GM18873 (cell line): ENCODE data around the gene PRR7.

Experiments used
- ATAC-seq: cut with Tn5 transposase; IDR thresholded peaks from one replicate; pipeline ENCODE4 v1.9.1; 2021; ENCODE audit warnings: mild to moderate bottlenecking, moderate library complexity, moderate number of reproducible peaks; ENCODE audit not compliant: unreplicated experiment, low FRiP score

PRR7 gene

DNA sequence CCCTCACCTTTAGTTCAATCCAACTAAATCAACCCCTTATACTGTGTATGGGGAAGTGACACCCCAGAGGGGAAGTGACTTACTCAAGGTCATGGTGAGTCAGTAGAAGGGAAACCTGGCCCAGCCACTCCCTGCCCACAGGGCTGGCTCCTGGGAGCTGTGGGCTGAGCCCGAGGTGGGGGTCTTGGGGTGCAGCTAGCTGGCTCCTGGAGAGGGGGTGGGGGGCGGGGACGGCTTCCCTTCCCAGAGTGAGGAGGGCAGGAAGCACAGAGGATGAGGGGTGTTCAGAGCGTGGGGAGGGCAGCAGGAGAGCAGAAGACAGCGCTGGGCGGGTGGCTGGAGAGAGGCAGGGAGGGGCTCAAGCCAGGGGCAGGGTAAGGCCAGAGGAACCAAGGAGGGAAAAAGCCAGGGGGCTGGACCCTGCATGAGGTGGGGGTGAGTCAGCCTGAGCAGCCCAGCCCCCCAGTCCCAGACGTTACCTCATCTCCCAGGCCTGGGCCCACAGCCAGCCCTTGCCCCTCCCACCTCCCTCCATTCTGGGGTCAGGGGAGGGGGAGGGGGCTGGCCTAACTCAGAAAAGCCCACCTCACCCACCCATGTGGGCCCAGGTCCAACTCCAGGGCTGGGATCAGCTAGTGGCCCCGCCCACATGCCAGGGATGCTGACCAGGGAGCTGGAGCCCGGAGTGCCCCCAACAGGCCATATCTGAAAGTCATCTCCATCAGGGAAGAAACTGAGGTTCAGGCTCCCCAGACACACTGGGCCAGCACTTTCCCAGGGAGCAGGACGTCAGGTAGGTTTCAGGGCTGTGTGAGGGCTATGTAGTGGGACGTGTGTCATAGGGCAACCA lies 48.0 kb downstream of the PRR7 start:
- no peak for ATAC-seq

DNA sequence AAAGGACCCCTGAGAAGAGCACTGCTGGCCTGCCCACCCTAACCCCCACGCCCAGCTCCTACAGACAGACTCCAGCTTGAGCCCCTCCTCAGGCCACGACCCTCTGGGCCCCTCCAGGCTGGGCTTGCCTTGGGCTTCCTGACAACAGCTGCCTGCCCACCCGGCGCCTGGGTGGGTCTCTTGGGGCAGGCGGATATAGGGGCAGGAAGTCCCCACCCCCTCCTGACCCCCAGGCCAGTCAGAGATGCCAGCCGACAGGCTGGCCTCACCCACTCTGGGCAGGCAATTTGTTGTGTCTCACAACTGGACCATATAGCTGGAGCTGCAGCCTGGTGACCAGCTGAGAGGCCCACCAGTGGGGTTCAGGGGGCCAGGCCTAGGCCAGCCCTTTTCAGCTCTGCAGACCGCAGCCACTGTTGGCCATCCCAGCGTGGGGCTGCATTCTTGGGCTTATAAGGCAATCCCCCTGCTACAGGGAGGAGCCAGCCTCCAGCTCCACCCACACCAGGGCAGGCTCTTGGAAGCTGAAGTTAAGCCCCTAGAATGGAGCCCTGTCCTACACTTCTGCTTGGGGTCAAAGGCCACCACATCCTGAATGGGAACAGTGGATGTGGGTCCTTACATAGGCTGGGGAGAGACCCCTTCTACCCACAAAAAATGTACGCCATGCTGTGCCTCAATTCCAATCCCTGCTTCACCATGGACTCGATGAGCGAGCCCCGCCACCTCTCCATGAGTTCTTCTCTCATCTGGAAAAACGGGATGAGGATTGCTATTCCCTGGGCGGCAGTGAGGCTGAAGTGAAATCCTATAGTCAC lies 48.8 kb downstream of the PRR7 start:
- ATAC-seq: no peak

DNA sequence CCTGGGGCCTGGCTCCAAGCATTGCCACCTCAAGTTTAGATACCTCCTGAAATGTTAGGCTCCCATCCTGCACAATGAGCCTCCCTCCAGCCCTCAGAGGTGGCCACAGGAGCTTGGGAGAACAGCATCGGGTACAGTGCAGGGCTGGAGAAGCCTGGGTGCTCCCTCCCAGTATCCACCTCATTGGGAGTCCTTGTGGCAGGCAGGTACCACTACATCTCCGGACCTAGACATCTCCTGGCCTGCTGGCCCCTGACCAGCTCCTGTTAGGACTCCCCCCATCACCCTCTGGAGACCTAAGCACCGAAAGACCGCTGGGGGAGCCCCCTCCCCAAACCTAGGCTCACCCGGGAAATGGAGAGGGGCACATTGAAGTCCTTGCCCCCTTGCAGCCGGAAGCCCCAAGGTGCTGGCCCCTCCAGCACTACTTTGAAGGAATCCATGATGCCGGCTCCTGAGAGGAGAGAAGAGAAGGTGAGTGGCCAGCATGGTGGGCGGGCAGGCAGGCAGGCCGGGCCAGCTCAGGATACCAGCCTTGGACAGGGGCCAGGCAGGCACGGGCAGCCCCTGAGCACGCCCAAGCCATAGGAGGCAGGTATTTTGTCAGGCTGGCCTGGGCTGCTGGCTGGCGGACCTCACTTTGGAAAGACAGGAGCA lies 49.6 kb downstream of the PRR7 start:
- ATAC-seq: no peak

DNA sequence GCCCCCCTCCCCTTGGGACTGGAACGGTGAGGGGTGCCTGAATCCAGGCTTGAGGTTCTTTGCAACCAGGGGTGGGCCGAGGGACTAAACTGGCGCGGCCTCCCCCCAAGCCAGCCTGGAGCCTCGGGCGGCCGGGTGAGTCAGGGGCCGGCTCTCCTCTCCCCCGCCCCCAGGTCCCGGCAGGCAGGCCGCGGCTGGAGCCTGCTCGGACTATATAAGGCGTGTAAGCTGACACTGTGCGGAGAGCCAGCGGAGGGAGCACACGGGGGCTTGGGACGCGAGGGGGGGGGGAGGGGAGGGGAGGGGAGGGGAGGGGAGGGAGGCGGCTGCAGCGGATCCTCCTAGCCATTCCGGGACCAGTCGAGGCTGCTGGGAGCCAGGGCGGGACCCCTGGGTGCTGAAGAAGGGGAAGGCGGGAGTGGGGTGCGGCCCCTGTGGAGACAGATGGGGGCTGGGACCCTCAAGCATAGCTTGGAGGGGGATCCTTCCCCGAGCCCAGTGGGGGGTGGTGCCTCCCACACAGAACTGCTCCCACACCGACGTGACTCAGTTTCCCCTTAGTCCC lies 50.2 kb downstream of the PRR7 start:
- no peak for ATAC-seq

DNA sequence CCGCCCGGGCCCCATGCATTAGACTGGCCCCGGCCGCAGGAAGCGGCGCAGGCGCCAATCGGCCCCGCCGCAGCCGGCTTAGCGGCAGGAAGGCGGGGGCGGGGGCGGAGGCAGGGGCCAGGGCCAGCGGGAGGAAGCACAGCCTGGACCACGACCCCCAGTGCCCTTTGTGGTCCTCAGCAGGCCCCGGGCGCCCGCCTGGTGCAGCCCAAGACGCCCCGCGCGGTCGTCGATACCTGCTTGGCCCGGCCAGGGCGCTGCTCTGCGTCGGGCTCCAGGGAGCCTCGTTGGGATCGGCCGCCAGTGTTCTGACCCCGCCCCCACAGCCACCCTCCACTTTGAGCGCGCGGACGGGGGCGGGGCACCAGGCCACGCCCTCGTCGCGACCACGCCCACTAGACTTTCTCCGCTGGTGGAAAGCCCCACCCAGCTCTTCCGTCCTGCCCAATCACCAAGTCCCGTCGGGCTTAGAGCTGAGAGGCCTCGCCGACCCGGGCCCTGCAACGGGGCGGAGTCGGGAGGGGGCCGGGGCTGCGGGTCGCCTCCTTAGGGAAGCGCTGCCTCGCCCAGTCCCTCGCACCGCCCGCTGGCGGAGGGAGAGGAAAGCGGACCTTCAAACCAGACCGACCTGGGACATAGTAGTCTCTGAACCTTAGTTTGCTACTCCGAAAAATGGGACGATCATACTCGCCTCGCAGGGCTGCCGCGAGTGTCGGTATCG lies 50.8 kb downstream of the PRR7 start, which contains the start of gene PDLIM7:
Gene PDLIM7, minus strand, starts transcription at position 313 of the 721 bp plus-strand sequence. CDS start 1,092 bp downstream, outside the sequence.
- peak; percentile 62 for ATAC-seq

DNA sequence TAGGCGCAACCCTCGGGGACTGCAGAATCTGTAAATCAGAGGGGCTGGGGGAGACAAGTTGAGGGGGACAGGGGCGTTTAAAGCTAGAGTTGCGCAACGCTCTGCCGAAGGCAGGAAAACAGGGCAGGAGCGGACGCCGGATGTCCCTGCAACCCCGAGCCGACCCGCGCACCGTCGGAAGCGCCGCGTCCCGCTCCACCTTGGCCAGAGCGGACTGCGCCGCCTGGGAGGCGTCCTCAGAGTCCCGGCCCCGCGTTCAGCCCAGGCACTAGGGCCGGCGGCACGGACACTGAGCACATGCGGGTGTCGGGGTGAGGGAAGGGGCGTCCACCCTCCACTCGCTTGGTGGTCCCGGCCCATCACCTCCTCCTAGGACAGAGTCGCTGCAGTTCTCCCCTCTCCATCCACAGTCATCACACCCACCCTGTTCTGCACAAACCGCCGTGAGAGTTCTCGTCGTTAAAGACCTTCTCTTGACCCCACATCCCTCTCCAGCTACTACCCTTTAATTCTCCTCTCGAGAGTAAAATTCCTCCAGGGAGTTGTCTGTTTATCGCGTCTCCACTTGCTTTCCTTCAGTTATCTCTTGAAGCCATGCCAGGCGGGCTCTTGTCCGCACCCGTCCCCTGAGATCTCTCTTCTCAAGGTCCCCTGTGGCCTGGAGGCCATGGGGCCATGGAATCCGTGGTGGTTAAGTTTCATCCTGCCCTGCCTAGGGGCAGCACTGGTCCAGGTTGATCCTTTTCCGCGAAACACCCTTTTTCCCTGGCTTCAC lies 51.6 kb downstream of the PRR7 start:
- no peak for ATAC-seq

DNA sequence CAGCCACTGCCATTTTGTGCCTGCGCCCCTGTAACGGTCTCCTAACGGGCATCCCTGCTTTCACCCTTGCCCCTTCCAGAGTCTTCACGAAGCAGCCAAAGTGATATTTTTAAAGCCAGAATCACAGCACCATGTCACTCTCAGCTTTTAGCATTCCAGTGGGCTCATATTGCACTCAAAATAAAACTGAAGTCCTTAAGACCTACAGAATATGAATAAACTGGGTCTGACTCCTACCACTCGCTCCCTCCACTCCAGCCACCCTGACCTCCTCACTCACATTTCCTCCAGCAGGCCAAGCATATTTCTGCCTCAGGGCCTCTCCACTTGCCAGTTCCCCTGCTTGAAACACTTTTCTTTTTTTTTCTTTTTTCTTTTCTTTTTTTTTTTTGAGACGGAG lies 53.2 kb downstream of the PRR7 start:
- ATAC-seq: no peak

DNA sequence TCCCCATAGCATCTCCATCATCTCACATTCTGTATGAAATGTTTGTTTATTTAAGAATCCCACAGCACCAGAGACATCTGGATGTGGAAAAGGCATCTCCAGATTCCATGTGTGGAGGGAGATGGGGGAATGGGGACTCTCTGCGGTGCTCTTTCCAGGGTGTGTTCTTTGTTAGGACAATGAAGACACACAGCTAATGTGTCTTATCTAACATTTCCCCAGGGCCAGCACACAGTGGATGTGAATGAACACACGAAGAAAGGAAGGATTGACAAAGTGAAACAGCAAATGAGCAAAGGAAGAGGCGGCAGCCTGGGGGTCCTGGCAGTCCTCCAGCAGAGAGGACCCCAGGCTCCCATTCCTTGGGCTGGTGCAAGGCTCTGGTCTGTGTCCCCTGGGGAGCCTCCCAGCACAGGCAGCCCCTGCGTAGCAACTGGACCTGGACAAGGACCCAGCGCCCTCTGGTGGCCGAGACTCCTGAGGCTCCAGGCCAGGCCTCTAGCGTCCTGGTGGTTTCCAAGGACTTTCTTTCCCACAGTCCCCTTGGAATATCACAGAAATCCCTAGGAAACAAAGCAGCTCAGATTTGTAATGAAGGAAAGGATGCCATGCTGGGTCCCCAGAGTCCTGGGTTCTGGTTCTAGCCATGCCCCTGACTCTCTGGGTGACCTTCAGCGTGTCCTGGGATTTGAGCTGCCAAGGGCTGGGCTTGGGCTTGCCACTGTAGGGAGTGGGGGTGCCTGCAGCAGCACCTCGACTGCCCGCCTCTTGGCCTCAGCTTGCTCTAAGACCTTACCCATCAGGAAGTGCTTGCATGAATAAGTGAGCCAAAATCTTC lies 54.3 kb downstream of the PRR7 start:
- no peak for ATAC-seq

DNA sequence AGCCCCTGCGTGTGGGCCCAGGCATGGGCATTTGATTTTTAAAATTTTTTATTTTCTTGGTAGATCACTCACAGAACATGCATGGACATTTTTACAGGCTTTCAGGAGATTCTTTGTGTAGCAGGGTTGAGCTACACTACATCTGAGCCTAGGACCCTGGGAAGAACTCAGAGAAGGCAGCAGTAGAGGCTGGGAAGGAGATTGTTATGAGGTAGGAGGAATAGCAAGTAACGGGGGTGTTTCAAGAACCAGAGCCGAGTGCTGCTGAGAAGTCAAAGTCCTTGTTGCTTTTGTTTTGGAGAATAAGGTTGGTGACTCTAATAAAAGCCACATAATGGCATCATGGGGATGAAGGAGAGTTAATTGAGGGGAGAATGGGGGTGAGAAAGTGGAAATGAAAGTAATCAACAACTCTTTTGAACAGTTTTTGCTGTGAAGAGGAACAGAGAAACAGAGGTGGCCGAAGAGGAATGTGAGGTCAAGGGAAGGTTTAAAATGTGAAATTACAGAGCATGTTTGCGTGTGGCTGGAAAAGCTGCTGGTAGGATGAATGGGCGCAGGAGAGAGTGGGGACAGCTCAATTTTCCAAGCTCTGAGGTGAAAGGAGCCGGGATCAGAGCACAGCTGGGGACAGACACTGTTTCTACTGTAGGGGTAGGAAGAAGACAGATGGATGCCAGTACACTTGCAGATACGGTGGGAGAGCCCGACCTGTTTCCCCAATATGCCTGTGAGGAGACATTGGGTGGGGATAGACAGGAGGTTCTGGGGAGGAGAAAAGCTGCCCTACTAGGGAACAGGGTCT lies 55.5 kb downstream of the PRR7 start:
- ATAC-seq: no peak

DNA sequence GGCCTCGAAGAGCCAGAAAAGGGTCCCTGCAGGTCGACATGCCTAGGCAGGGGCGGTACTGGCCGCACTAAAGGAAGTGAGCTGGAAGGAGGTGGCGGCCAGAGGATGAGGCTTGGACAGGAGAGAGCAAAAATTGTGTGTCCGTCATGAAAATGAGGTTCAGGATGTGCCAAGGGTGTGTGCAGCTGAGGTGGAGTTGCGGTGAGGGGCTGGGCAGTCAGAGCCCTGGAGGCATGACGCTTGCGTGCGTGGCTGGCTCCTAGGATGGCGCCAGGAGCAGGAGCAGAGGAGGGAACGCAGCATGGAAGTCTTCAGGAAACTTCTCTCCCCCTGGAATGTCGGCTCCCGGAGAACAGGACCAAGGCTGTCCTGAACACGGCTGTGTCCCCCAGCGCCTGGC lies 56.3 kb downstream of the PRR7 start:
- no peak for ATAC-seq

DNA sequence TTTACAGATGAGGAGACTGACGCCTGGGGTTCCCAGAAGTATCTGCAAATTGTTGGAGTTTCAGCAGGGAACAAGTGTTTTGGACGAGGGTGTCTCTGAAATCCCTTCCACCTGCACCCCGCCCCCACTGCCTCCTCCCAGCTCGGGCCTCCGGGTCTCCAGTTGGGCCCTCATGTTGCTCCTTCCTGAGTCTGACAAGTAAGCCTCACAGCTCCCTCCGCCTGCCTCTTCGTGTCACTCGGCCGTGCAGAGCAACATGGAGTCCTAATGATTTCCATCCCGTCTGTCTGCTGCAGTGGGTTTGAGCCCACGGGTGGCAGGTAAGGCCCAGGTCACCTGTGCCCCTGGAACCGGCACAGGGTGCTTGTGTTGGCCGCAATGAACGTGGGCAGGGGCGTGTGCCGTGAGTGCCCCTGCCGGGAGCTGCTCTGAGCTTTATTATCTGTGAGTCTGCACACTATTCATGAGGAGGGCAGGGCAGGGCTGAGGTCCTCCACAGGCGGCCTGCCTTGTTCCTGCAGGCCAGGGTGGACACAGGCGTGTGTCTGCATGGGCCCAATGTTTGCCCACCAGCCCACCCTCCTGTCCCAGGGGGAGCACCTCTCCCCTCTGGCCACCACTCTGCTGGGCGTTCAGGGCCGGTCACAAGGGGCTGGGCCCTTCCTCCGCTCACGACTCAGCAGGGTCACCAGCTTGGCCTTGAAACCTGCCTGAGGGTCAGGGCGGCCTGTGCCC lies 56.9 kb downstream of the PRR7 start:
- no peak for ATAC-seq

DNA sequence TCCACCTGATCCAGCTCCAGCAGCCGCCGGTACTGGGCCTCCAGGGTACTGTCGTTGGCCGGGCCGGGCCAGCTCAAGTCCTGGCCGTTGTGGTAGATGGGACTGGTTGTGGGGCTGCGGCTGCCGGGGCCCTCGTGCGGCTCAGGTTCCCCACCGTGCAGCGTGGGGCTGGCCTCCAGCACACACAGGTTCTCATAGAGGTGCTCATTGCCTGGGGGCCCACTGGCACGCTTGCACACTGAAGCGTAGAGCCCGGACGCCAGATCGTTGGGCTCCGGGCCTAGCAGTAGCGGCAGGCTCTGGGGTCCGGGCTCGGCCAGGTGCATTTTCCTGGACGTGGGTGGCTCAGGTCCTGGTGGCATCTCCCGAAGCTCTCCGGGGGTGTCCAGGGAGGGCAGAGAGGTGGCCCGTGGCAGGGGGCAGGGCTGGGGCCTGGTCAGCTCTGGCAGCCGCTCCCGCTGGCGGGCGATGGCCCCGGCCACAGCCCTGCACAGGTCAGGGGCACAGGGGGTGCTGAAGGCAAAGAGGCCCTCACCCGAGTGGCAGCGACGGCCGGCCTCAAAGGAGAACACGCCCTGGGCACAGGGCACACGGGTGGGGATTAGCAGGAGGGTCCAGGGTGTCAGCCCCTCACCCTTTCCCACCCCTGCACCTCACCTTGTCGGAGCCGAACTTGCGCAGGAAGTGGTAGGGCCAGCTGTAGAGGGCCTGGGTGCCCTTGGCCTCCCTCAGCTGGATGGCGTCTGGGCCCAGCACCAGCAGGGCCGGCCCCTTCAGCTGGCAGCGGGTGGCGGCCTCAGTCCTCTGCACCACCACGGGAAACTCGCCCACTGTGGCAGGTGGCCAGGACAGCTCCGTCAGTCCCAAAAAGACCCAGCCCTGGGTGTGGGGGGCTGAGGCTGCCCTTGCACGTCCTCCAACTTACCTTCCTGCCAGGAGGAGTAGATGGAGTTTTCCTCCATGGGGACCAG lies 57.8 kb downstream of the PRR7 start:
- ATAC-seq: no peak

DNA sequence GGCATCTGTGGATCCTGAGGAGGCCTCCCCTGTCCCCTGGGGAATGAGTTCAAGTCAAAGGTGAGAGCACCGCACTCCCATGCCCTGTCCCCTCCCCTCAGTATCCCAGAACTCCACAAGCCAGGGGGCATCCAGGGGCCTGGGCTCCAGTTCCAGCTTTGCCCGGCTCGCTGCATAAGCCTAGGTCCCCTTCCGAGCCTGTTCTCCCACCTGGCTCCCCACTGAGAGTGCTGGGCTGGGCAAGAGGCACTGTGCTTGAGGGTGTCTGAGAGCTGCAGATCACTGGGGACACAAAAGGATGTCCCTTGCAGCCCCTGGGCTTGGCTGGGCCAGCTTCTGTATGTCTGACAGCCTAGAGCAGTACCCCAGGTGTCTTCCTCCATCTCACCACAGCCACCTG lies 58.5 kb downstream of the PRR7 start:
- no peak for ATAC-seq
